ENCODE data around the gene GPR15. TPM values are rescaled to one million over a fixed set of nuclear protein-coding genes. Genes with fewer than 3 reads are reported as not detected.

The GPR15 gene
- total RNA-seq, 4 donors from 2014 or later: not detected

DNA sequence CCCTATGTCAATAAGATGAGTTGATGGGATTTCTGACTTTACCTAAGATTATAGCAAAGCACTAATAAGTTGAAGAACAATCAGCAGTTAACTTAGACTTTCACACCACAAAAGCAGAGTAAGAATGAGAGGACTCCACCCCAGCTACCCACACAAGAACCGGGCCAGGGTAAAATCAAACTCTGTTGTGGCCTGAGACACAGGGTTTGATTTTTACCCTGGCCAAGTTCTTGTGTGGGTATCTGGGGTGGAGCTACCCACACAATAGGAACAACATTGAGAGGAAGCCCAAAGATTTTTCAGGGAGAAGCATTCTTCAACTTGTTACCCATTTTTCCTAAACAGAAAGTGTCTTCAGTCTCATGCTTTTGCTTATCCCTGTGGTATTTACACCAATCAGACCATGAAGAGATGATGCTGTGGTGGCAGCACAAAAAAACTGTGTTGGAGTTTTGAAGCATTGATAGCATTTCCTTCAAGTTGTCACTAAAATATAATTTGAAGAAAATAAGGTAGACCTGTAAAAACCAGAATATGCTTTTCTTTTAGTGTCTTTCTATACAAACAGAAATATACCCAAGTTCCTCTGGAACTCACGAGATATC, 36.0 kb downstream of the GPR15 start:
- H3K4me3 ChIP-seq (ENCODE audit: low read depth, poor library complexity, severe bottlenecking): no peak overlapping the region
- no peak for DNase-seq (ENCODE audit: low spot score in 2 of 2)
- TF ChIP-seq, protein P1, sequence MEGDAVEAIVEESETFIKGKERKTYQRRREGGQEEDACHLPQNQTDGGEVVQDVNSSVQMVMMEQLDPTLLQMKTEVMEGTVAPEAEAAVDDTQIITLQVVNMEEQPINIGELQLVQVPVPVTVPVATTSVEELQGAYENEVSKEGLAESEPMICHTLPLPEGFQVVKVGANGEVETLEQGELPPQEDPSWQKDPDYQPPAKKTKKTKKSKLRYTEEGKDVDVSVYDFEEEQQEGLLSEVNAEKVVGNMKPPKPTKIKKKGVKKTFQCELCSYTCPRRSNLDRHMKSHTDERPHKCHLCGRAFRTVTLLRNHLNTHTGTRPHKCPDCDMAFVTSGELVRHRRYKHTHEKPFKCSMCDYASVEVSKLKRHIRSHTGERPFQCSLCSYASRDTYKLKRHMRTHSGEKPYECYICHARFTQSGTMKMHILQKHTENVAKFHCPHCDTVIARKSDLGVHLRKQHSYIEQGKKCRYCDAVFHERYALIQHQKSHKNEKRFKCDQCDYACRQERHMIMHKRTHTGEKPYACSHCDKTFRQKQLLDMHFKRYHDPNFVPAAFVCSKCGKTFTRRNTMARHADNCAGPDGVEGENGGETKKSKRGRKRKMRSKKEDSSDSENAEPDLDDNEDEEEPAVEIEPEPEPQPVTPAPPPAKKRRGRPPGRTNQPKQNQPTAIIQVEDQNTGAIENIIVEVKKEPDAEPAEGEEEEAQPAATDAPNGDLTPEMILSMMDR (IDR thresholded peaks at IDR 0.05): no peak
- TF ChIP-seq POLR2A (IDR thresholded peaks at IDR 0.05): no peak
- intact Hi-C loops (cut with DNase I; ENCODE audit: low total_unique reads): no loop called here
- WGBS, 2 donors: 76 to 87% methylated on average over 2 of the region's 2 CpGs

DNA sequence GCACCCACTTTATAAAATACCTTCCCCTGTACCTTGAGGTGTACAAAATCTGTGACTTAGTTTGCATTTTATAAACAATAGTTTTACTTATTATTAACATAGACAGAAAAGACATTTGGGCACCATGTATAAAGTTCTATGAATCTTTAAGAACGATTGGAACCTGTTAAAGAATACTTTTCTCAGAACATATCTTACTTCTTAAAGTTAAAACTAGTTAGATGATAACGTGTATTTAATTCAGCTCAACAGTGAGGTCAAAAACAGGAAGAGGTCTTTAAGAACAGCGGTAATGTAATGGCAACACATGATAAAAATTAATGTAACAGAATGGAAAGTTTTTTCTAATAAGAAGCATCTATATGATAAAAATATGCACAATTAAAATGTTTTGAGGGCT, 36.6 kb downstream of the GPR15 start:
- WGBS, 2 donors: 70 to 78% methylated on average over 3 of the region's 3 CpGs
- no peak for DNase-seq (ENCODE audit: low spot score in 2 of 2)
- H3K4me3 ChIP-seq (ENCODE audit: low read depth, poor library complexity, severe bottlenecking): no peak overlapping the region
- no peak for TF ChIP-seq POLR2A (IDR thresholded peaks at IDR 0.05)
- TF ChIP-seq, protein P1 (IDR thresholded peaks at IDR 0.05): no peak
- intact Hi-C loops (cut with DNase I; ENCODE audit: low total_unique reads): no loop called here

DNA sequence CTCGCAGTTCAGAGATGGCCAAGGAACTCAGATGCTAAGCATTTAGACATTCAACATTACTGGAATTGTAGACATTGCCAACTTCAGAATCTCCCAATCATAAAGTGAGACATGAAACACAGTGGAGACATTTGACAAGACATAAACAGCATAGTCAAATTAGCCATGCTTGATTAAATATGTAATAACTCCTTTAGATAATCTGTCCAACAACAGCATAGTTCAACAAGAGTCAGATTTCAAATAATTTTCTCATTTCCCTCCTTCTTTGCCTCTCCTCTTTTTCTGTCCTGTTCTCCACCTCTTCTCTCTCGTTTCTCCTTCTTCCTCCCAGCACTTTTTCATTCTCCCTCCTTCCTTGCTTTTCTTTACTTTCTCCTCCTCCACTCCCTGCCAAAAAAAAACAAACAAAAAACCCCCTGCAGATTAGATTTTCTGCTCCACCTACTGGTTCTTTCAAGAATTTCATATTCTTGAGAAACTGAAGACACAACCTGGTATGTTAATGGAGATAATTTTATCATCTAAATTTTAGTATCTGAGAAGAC, 41.5 kb downstream of the GPR15 start:
- intact Hi-C loops (cut with DNase I; ENCODE audit: low total_unique reads): no loop called here

DNA sequence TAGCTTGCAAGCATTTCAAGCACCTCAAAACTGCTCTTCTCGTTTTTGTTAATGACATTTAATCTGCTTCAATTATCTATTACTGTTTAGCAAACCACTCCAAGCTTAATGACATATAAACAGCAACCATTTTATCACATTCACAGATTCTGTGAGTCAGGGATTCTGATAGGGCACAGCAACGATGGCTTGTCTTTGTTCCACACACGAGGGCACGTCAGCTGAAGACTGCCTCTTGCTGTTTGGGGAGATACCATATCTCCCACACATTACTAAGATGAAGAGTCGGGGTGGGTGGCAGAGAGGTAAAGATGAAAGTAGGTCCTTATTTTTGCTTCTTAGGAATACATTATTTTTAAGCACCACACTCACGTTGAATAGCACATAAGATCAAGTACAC, 42.4 kb downstream of the GPR15 start:
- 78 to 82% methylated on average over 6 of the region's 6 CpGs for WGBS, 2 donors
- TF ChIP-seq POLR2A (IDR thresholded peaks at IDR 0.05): no peak
- TF ChIP-seq, protein P1 (IDR thresholded peaks at IDR 0.05): no peak
- intact Hi-C loops (cut with DNase I; ENCODE audit: low total_unique reads): no loop called here
- H3K4me3 ChIP-seq (ENCODE audit: low read depth, poor library complexity, severe bottlenecking): no peak overlapping the region
- no peak for DNase-seq (ENCODE audit: low spot score in 2 of 2)

More for the DNA sequence above, 41.5 kb downstream of the GPR15 start:
- TF ChIP-seq, protein P1 (IDR thresholded peaks at IDR 0.05): no peak
- no peak for TF ChIP-seq POLR2A (IDR thresholded peaks at IDR 0.05)
- H3K4me3 ChIP-seq (ENCODE audit: low read depth, poor library complexity, severe bottlenecking): no peak overlapping the region
- DNase-seq (ENCODE audit: low spot score in 2 of 2): no peak
- 34 to 35% methylated on average over 2 of the region's 2 CpGs for WGBS, 2 donors

DNA sequence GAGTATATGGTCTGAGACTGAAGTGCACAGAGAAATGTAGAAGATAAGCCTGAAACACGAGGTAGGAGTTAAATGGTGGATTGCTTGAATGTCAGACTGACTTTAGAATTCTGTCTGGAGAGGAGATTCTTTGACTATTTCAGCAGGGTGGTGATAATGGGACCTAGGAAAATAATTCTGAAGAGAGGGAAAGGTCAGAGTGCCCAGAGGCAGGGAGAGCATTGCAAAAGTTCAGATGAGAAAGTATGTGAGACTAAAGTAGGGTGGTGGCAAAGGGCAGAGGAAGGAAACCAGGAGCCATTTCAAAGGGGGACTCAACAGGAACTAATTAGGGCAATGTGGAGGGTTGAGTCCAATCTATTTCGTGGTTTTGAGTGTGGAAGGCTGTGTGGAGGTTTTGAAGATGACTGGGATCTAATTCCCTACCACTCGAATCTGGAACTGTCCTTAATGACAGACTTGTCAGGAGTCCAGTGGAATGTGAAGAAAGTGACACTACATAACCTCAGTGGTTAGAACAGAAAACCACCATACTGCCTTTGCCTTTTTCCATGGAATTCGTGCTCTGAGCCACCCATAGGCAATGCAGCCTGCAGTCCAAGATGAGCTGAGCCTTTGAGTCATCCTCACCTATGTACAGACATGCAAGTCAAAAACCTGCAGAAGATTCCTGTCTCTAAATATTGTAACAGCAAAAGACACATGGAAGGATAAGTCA, 45.6 kb downstream of the GPR15 start:
- no peak for DNase-seq (ENCODE audit: low spot score in 2 of 2)
- no peak overlapping the region for H3K4me3 ChIP-seq (ENCODE audit: low read depth, poor library complexity, severe bottlenecking)
- WGBS, 2 donors: 73 to 75% methylated on average over 4 of the region's 4 CpGs
- TF ChIP-seq, protein P1 (IDR thresholded peaks at IDR 0.05): no peak
- TF ChIP-seq POLR2A (IDR thresholded peaks at IDR 0.05): no peak
- intact Hi-C loops (cut with DNase I; ENCODE audit: low total_unique reads): no loop called here
